OCI-LY7 (cell line): ENCODE results near the gene OVCA2.

Experiments used
- CTCF ChIP-seq: fragments of 200-600 bp; sonication (generic); conservative IDR thresholded peaks from 2 replicates; pipeline ENCODE4 v1.5.1; 2014; ENCODE audit warnings: mild to moderate bottlenecking, antibody characterized with exemption, low read length, moderate library complexity, mixed read lengths
- EZH2phosphoT487 ChIP-seq: fragments of 200-600 bp; sonication (generic); IDR thresholded peaks from 2 replicates; pipeline ENCODE4 v1.6.1; 2018; ENCODE audit warnings: low read depth, borderline replicate concordance, mild to moderate bottlenecking, mixed run types, antibody characterized with exemption, low read length, moderate library complexity, mixed read lengths

GRCh38 chr17:2041561-2042389 lies at the start of gene OVCA2:
- TF ChIP-seq EZH2phosphoT487 (no peak), CTCF (peak; percentile 67)
